ENCODE results near the gene PARP15. TPM values are rescaled to one million over a fixed set of nuclear protein-coding genes. Genes with fewer than 3 reads are reported as not detected.

The PARP15 gene
- total and polyA plus RNA-seq, 2 of the 4 experiments (the other 2 are of a cell fraction), result 0.10 TPM; not detected in 1

- H3K79me1 ChIP-seq (ENCODE audit: low read depth in 1 of 2, low read length in 2 of 2), result no peaks in the 10 kb centered on the region
- CTCF ChIA-PET, result interaction anchor here (0.7 kb wide), 1 partner anchor 14 kb away, joined by 3 read pairs; no protein-coding TSS in a partner anchor
- no peak overlapping the region for H3K18ac ChIP-seq (ENCODE audit: low read depth, low read length)
- H3K9me3 ChIP-seq (ENCODE audit: control insufficient read depth, insufficient read depth, low read length), result no peaks in the 10 kb centered on the region
- no peak overlapping the region for H2BK5ac ChIP-seq (ENCODE audit: low read depth, low read length, poor library complexity, severe bottlenecking)
- no peaks in the 10 kb centered on the region for H3K4me1 ChIP-seq (ENCODE audit: control insufficient read depth, insufficient read depth, low read length)
- H3K36me3 ChIP-seq (ENCODE audit: control insufficient read depth, insufficient read depth, low read length), result no peaks in the 10 kb centered on the region
- H2AK9ac ChIP-seq (replicated peaks; ENCODE audit: low read depth, low read length, poor library complexity), result no peak overlapping the region
- no peak overlapping the region for H3K9ac ChIP-seq (ENCODE audit: low read depth, low read length)
- no peak overlapping the region for H2BK120ac ChIP-seq (ENCODE audit: low read depth, low read length)
- H3K4me2 ChIP-seq (ENCODE audit: low read depth, low read length), result no peak overlapping the region
- no peaks in the 10 kb centered on the region for H4K20me1 ChIP-seq (ENCODE audit: insufficient read depth, low read length)
- no peak overlapping the region for H3K27ac ChIP-seq (ENCODE audit: insufficient read depth, low read length)
- no peak for TF ChIP-seq RFX5 (IDR thresholded peaks at IDR 0.05; ENCODE audit: low read depth, low read length)
- TF ChIP-seq, protein P1, sequence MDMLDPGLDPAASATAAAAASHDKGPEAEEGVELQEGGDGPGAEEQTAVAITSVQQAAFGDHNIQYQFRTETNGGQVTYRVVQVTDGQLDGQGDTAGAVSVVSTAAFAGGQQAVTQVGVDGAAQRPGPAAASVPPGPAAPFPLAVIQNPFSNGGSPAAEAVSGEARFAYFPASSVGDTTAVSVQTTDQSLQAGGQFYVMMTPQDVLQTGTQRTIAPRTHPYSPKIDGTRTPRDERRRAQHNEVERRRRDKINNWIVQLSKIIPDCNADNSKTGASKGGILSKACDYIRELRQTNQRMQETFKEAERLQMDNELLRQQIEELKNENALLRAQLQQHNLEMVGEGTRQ (IDR thresholded peaks at IDR 0.05; ENCODE audit: low read depth, low read length), result no peak
- TF ChIP-seq CEBPB (IDR thresholded peaks at IDR 0.05; ENCODE audit: low read depth, low read length), result no peak
- no peak for TF ChIP-seq CHD1 (IDR thresholded peaks at IDR 0.05; ENCODE audit: low read depth, low read length)
- no peak for TF ChIP-seq BHLHE40 (IDR thresholded peaks at IDR 0.05; ENCODE audit: low read depth, low read length)
- TF ChIP-seq CTCF (conservative IDR thresholded peaks at IDR 0.05; ENCODE audit: low read depth, low read length), result no peak
- no peak for TF ChIP-seq RAD21 (IDR thresholded peaks at IDR 0.05; ENCODE audit: low read length)
- TF ChIP-seq, protein P2, sequence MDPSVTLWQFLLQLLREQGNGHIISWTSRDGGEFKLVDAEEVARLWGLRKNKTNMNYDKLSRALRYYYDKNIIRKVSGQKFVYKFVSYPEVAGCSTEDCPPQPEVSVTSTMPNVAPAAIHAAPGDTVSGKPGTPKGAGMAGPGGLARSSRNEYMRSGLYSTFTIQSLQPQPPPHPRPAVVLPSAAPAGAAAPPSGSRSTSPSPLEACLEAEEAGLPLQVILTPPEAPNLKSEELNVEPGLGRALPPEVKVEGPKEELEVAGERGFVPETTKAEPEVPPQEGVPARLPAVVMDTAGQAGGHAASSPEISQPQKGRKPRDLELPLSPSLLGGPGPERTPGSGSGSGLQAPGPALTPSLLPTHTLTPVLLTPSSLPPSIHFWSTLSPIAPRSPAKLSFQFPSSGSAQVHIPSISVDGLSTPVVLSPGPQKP (IDR thresholded peaks at IDR 0.05; ENCODE audit: borderline replicate concordance, low read depth, low read length), result no peak
- TF ChIP-seq POLR2A (IDR thresholded peaks at IDR 0.05; ENCODE audit: low read depth, low read length), result no peak
- TF ChIP-seq NFE2L2 (IDR thresholded peaks at IDR 0.05; ENCODE audit: low read depth, low read length), result no peak
- no peak for TF ChIP-seq MXI1 (IDR thresholded peaks at IDR 0.05; ENCODE audit: borderline replicate concordance, low read depth, low read length)
- TF ChIP-seq RCOR1 (IDR thresholded peaks at IDR 0.05; ENCODE audit: insufficient replicate concordance, low read length), result no peak
- no peak for TF ChIP-seq MAFK (IDR thresholded peaks at IDR 0.05; ENCODE audit: low read depth, low read length)
- TF ChIP-seq MAZ (IDR thresholded peaks at IDR 0.05; ENCODE audit: borderline replicate concordance, low read depth, low read length), result no peak
- H2BK15ac ChIP-seq (ENCODE audit: low read depth, low read length), result no peak overlapping the region
- H4K8ac ChIP-seq (ENCODE audit: low read depth in 2 of 2, low read length in 2 of 2), result no peak overlapping the region
- BruUV-seq (replicated peaks), result no TSS peak
- ATAC-seq (ENCODE audit: low read depth), result no peak
- no peak overlapping the region for H4K91ac ChIP-seq (ENCODE audit: insufficient read depth, low read depth, low read length)
- H2AK5ac ChIP-seq (ENCODE audit: low read depth, low read length), result no peak overlapping the region
- peaks cover 26% of the 10 kb centered on the region for H3K27me3 ChIP-seq (ENCODE audit: control insufficient read depth, insufficient read depth, low read length)
- H3K4ac ChIP-seq (ENCODE audit: low read depth, low read length), result no peak overlapping the region
- H3K4me3 ChIP-seq (ENCODE audit: insufficient read depth, low read depth, low read length), result no peak overlapping the region
- WGBS, 2 experiments (ENCODE audit: extremely low coverage in 2 of 2, insufficient read length in 1 of 2), result no CpG with 5 or more reads among the region's 5 CpGs
- no peak overlapping the region for H3K14ac ChIP-seq (replicated peaks; ENCODE audit: low read depth, low read length)
- DNase-seq, result no peak
- H3K56ac ChIP-seq (ENCODE audit: extremely low read depth, insufficient read depth, low read length), result no peak overlapping the region
- no peak overlapping the region for H4K5ac ChIP-seq (ENCODE audit: low read depth, low read length)
- in situ Hi-C loops (cut with MboI; ENCODE audit: low sequenced_read_pairs), result no loop called here
- POLR2A ChIA-PET (ENCODE audit: unreplicated experiment), result no interaction called here
- no peaks in the 10 kb centered on the region for H3K9me1 ChIP-seq (ENCODE audit: insufficient read depth, low read length)
- dilution Hi-C loops (cut with HindIII; ENCODE audit: low sequenced_read_pairs, unreplicated experiment), result no loop called here
- intact Hi-C loops (cut with micrococcal nuclease), result no loop called here
- no peak overlapping the region for H2AFZ ChIP-seq (replicated peaks; ENCODE audit: low read length, poor library complexity)
- H2BK20ac ChIP-seq (ENCODE audit: low read depth, low read length), result no peak overlapping the region
- H3K23ac ChIP-seq (ENCODE audit: low read depth, low read length), result no peak overlapping the region
Measured at GRCh38 chr3:122646146-122646988, 68.9 kb downstream of the PARP15 start.
